ENCODE results near the gene TJP1. TPM values are rescaled to one million over a fixed set of nuclear protein-coding genes. Genes with fewer than 3 reads are reported as not detected.

TJP1 gene
- total RNA-seq, 1 experiment from 2014 or later, result 67.0 TPM

DNA sequence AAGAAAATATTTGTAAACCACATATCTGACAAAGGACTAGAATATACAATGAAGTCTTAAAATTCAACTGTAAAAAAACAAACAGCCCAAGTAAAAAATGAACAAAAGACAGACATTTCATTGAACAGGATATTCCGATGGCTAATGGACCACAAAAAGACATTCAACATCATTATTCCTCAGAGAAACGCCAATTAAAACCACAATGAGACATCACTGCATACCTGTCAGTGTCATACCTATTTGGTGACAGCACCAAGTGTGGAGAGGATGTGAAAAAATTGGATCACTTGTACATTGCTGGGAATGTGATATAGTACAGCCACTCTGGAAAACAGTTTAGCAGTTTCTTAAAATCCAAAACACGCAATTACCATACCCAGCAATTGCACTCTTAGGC is 29.9 kb upstream of the TJP1 start:
- Histone ChIP-seq H3F3A (ENCODE audit: low read length, unreplicated experiment) (peaks cover 5% of the 10 kb centered on the region), H3K9me3 (ENCODE audit: low read length) (no peaks in the 10 kb centered on the region), H3K27ac (ENCODE audit: low read length) (peak overlapping the region; percentile 76), H3K27me3 (ENCODE audit: low read length) (no peaks in the 10 kb centered on the region), H2AFZ (ENCODE audit: low read length) (no peak overlapping the region), H3K79me2 (ENCODE audit: low read length) (no peaks in the 10 kb centered on the region), H3K9ac (ENCODE audit: low read length) (no peak overlapping the region), H3K9me2 (replicated peaks; ENCODE audit: low read length) (no peaks in the 10 kb centered on the region), H4K20me1 (ENCODE audit: low read length) (no peaks in the 10 kb centered on the region), H3K4me2 (ENCODE audit: low read length) (0 out of 2 replicates have a peak overlapping the region, but pooled peaks have one; percentile 2), H3K4me1 (ENCODE audit: insufficient read depth, low read length) (peaks cover 68% of the 10 kb centered on the region), H3K36me3 (ENCODE audit: low read depth, low read length) (no peaks in the 10 kb centered on the region), H3K4me3 (ENCODE audit: low read length) (no peak overlapping the region)
- ChIA-PET CTCF (interaction anchor here (0.5 kb wide), 1 partner anchor 73 kb away, joined by 3 read pairs; no protein-coding TSS in a partner anchor), POLR2A (ENCODE audit: unreplicated experiment) (interaction anchor here (0.6 kb wide), 1 partner anchor 17 kb away, joined by 3 read pairs; no protein-coding TSS in a partner anchor)
- ATAC-seq (no peak), DNase-seq (peak; percentile 78)
- TF ChIP-seq EZH2 (IDR thresholded peaks at IDR 0.05; ENCODE audit: low read length, unreplicated experiment) (no peak), EZH2phosphoT487 (IDR thresholded peaks at IDR 0.05; ENCODE audit: borderline replicate concordance, low read length) (no peak), CTCF (conservative IDR thresholded peaks at IDR 0.05; ENCODE audit: low read depth, low read length) (no peak)
- no TSS peak for BruUV-seq (replicated peaks)
- intact Hi-C loops (cut with micrococcal nuclease), result no loop called here

DNA sequence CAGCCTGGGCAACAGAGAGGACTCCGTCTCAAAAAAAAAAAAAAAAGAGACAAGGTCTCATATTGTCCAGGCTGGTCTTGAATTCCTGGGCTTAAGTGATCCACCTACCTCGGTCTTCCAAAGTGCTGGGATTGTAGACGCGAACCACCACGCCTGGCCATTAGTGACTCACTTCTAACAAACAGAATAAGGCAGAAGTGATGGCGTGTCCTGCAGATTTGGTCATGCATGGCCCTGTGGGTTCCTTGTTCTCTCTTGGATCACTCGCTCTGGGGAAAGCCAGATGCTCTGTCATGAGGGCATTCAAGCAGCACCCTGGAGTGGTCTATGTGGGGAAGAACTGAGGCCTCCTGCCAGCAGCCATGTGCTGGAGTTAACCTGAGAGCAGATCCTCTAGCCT is 27.4 kb upstream of the TJP1 start:
- Histone ChIP-seq H3K79me2 (ENCODE audit: low read length) (no peaks in the 10 kb centered on the region), H3K27me3 (ENCODE audit: low read length) (no peaks in the 10 kb centered on the region), H4K20me1 (ENCODE audit: low read length) (no peaks in the 10 kb centered on the region), H3K36me3 (ENCODE audit: low read depth, low read length) (no peaks in the 10 kb centered on the region), H2AFZ (ENCODE audit: low read length) (no peak overlapping the region), H3K4me2 (ENCODE audit: low read length) (peak overlapping the region; percentile 77), H3K4me1 (ENCODE audit: insufficient read depth, low read length) (peaks cover 71% of the 10 kb centered on the region), H3K27ac (ENCODE audit: low read length) (peak overlapping the region; percentile 98), H3K4me3 (ENCODE audit: low read length) (peak overlapping the region; percentile 46; the same call in 1 of the 2 replicates), H3K9me3 (ENCODE audit: low read length) (no peaks in the 10 kb centered on the region), H3K9me2 (replicated peaks; ENCODE audit: low read length) (no peaks in the 10 kb centered on the region), H3F3A (ENCODE audit: low read length, unreplicated experiment) (peaks cover 5% of the 10 kb centered on the region), H3K9ac (ENCODE audit: low read length) (peak overlapping the region; percentile 82)
- peak; percentile 91 for DNase-seq
- no TSS peak for BruUV-seq (replicated peaks)
- intact Hi-C loops (cut with micrococcal nuclease), result loop anchor here (1.0 to 2.0 kb wide), 2 partner anchors 26 to 71 kb away; no protein-coding TSS in a partner anchor
- ChIA-PET CTCF (interaction anchor here (0.6 kb wide), 1 partner anchor 105 kb away, joined by 4 read pairs; no protein-coding TSS in a partner anchor), POLR2A (ENCODE audit: unreplicated experiment) (interaction anchor here (0.7 kb wide), 2 partner anchors 16 to 61 kb away, joined by 3 to 9 read pairs; no protein-coding TSS in a partner anchor)
- TF ChIP-seq EZH2phosphoT487 (IDR thresholded peaks at IDR 0.05; ENCODE audit: borderline replicate concordance, low read length) (no peak), EZH2 (IDR thresholded peaks at IDR 0.05; ENCODE audit: low read length, unreplicated experiment) (no peak)
- peak; percentile 75 for ATAC-seq

- H4K20me1 ChIP-seq (ENCODE audit: low read length), result no peaks in the 10 kb centered on the region
- peaks cover 71% of the 10 kb centered on the region for H3K4me1 ChIP-seq (ENCODE audit: insufficient read depth, low read length)
- no peaks in the 10 kb centered on the region for H3K9me3 ChIP-seq (ENCODE audit: low read length)
- H3K27ac ChIP-seq (ENCODE audit: low read length), result peak overlapping the region; percentile 98
- H3F3A ChIP-seq (ENCODE audit: low read length, unreplicated experiment), result peaks cover 5% of the 10 kb centered on the region
- no peaks in the 10 kb centered on the region for H3K36me3 ChIP-seq (ENCODE audit: low read depth, low read length)
- DNase-seq, result peak; percentile 76
- TF ChIP-seq EZH2 (IDR thresholded peaks at IDR 0.05; ENCODE audit: low read length, unreplicated experiment) (no peak), CTCF (conservative IDR thresholded peaks at IDR 0.05; ENCODE audit: low read depth, low read length) (no peak), EZH2phosphoT487 (IDR thresholded peaks at IDR 0.05; ENCODE audit: borderline replicate concordance, low read length) (no peak)
- no peak overlapping the region for H2AFZ ChIP-seq (ENCODE audit: low read length)
- no peaks in the 10 kb centered on the region for H3K27me3 ChIP-seq (ENCODE audit: low read length)
- CTCF ChIA-PET, result interaction anchor here (0.6 kb wide), 1 partner anchor 106 kb away, joined by 4 read pairs; no protein-coding TSS in a partner anchor
- no TSS peak for BruUV-seq (replicated peaks)
- POLR2A ChIA-PET (ENCODE audit: unreplicated experiment), result interaction anchor here (0.7 kb wide), 1 partner anchor 61 kb away, joined by 9 read pairs; no protein-coding TSS in a partner anchor
- H3K9me2 ChIP-seq (replicated peaks; ENCODE audit: low read length), result no peaks in the 10 kb centered on the region
- H3K4me2 ChIP-seq (ENCODE audit: low read length), result peak overlapping the region; percentile 77
- H3K9ac ChIP-seq (ENCODE audit: low read length), result peak overlapping the region; percentile 82
- peak; percentile 40 for ATAC-seq
- H3K4me3 ChIP-seq (ENCODE audit: low read length), result peak overlapping the region; percentile 46; the same call in 1 of the 2 replicates
- intact Hi-C loops (cut with micrococcal nuclease), result loop anchor here (1.0 to 2.0 kb wide), 2 partner anchors 26 to 72 kb away; no protein-coding TSS in a partner anchor
- no peaks in the 10 kb centered on the region for H3K79me2 ChIP-seq (ENCODE audit: low read length)
Measured at GRCh38 chr15:29849218-29849617, 26.9 kb upstream of the TJP1 start.

Data from PC-3 (cell line).